Measurements from ENCODE around the gene SPDL1. TPM values are rescaled to one million over a fixed set of nuclear protein-coding genes. Genes with fewer than 3 reads are reported as not detected.

Gene SPDL1
- total and polyA plus RNA-seq, 9 donors, result 4.1 to 10.4 (median 7.2) TPM

- Histone ChIP-seq H3K4me1 (ENCODE audit: insufficient read depth) (peaks cover 2% of the 10 kb centered on the region), H3K9me3 (no peaks in the 10 kb centered on the region), H3K4me3 (no peak overlapping the region), H3K27me3 (no peaks in the 10 kb centered on the region), H3K36me3 (no peaks in the 10 kb centered on the region), H3K27ac (no peak overlapping the region)
- intact Hi-C loops (cut with DNase I), result loop anchor here in 3 of 4 donors (10.0 kb wide), 2 partner anchors 897 to 907 kb away; no protein-coding TSS in a partner anchor
- 19 to 24% (median 20%) methylated on average over 6 of the region's 6 CpGs for WGBS, 3 donors
- DNase-seq, result peak in 4 of 5 donors; percentile 13 to 65 (median 36)
- TF ChIP-seq, protein P1, sequence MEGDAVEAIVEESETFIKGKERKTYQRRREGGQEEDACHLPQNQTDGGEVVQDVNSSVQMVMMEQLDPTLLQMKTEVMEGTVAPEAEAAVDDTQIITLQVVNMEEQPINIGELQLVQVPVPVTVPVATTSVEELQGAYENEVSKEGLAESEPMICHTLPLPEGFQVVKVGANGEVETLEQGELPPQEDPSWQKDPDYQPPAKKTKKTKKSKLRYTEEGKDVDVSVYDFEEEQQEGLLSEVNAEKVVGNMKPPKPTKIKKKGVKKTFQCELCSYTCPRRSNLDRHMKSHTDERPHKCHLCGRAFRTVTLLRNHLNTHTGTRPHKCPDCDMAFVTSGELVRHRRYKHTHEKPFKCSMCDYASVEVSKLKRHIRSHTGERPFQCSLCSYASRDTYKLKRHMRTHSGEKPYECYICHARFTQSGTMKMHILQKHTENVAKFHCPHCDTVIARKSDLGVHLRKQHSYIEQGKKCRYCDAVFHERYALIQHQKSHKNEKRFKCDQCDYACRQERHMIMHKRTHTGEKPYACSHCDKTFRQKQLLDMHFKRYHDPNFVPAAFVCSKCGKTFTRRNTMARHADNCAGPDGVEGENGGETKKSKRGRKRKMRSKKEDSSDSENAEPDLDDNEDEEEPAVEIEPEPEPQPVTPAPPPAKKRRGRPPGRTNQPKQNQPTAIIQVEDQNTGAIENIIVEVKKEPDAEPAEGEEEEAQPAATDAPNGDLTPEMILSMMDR (IDR thresholded peaks at IDR 0.05), result peak in 2 of 3 donors; percentile 60 to 73
- TF ChIP-seq EP300 (IDR thresholded peaks at IDR 0.05), result no peak
Observed at GRCh38 chr5:169581580-169582227, 1.9 kb upstream of the SPDL1 start.

DNA sequence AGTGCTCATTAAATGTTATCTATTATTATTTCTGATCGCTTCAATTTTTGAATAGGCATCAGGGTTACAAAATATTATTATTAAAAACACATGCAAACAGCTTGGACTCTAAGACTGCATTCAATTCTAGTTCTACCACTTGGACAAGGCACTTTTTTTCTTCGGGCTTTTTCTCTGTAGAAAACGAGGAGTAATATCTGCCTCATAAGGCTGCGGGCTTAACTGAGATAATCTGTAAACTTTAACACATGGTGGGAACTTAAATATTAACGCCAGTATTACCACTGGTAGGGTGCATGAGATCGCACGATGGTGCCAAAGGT lies 511 bp upstream of the SPDL1 start:
- no peaks in the 10 kb centered on the region for H3K9me3 ChIP-seq
- H3K27me3 ChIP-seq, result no peaks in the 10 kb centered on the region
- peak overlapping the region; percentile 89 for H3K4me3 ChIP-seq
- WGBS, 3 donors, result 2 to 5% (median 3%) methylated on average over 7 of the region's 7 CpGs
- intact Hi-C loops (cut with DNase I), result loop anchor here in 3 of 4 donors (10.0 kb wide), 2 partner anchors 898 to 908 kb away; no protein-coding TSS in a partner anchor
- H3K4me1 ChIP-seq (ENCODE audit: insufficient read depth), result peaks cover 2% of the 10 kb centered on the region
- no peak for DNase-seq
- H3K36me3 ChIP-seq, result no peaks in the 10 kb centered on the region
- H3K27ac ChIP-seq, result peak overlapping the region in 1 of 2 donors; percentile 17
- TF ChIP-seq EP300 (IDR thresholded peaks at IDR 0.05), result no peak
- no peak for TF ChIP-seq POLR2A (IDR thresholded peaks at IDR 0.05)
- TF ChIP-seq, protein P1 (IDR thresholded peaks at IDR 0.05), result no peak

- H3K27ac ChIP-seq, result no peak overlapping the region
- no peak overlapping the region for H3K4me3 ChIP-seq
- no peaks in the 10 kb centered on the region for H3K27me3 ChIP-seq
- DNase-seq, result no peak
- intact Hi-C loops (cut with DNase I), result loop anchor here in 3 of 4 donors (10.0 kb wide), 2 partner anchors 900 to 910 kb away; no protein-coding TSS in a partner anchor
- H3K4me1 ChIP-seq (ENCODE audit: insufficient read depth), result peaks cover 2% of the 10 kb centered on the region
- H3K36me3 ChIP-seq, result no peaks in the 10 kb centered on the region
- H3K9me3 ChIP-seq, result no peaks in the 10 kb centered on the region
- no peak for TF ChIP-seq POLR2A (IDR thresholded peaks at IDR 0.05)
- TF ChIP-seq, protein P1 (IDR thresholded peaks at IDR 0.05), result no peak
- TF ChIP-seq EP300 (IDR thresholded peaks at IDR 0.05), result no peak
- 71 to 79% (median 75%) methylated on average over 5 of the region's 5 CpGs for WGBS, 3 donors
Observed at GRCh38 chr5:169584998-169585451, 1.5 kb downstream of the SPDL1 start.

- TF ChIP-seq, protein P1 (IDR thresholded peaks at IDR 0.05), result no peak
- TF ChIP-seq POLR2A (IDR thresholded peaks at IDR 0.05) (no peak), EP300 (IDR thresholded peaks at IDR 0.05) (no peak)
- no peaks in the 10 kb centered on the region for H3K9me3 ChIP-seq
- no peak overlapping the region for H3K4me3 ChIP-seq
- no peaks in the 10 kb centered on the region for H3K27me3 ChIP-seq
- H3K4me1 ChIP-seq (ENCODE audit: insufficient read depth), result no peaks in the 10 kb centered on the region
- no peak overlapping the region for H3K27ac ChIP-seq
- intact Hi-C loops (cut with DNase I), result no loop called here
- no peak for DNase-seq
- H3K36me3 ChIP-seq, result no peaks in the 10 kb centered on the region
- 94 to 98% (median 98%) methylated on average over 3 of the region's 3 CpGs for WGBS, 3 donors
Observed at GRCh38 chr5:169590602-169591001, 7.0 kb downstream of the SPDL1 start.

All from ovary (tissue), 9 donors.